ENCODE data around the gene KLK4.
"Not testable (repeated sequence)": the region's sequence is repeated elsewhere in the genome, so short reads cannot be mapped to it uniquely, and the experiment has no call there.

The KLK4 gene

GRCh38 chr19:50912727-50913716 lies 1.8 kb upstream of the KLK4 start:
- DNase-seq, result no peak

- no peak for DNase-seq
Measured at GRCh38 chr19:50912102-50912599, 956 bp upstream of the KLK4 start.

GRCh38 chr19:50910722-50911121 lies 473 bp downstream of the KLK4 start:
- no peak for DNase-seq

- DNase-seq, result peak; percentile 10
Measured at GRCh38 chr19:50909240-50910070, 1.7 kb downstream of the KLK4 start.

GRCh38 chr19:50908336-50908735 lies 2.9 kb downstream of the KLK4 start:
- no peak for DNase-seq

GRCh38 chr19:50906217-50906616 lies 5.0 kb downstream of the KLK4 start:
- no peak for DNase-seq

- no peak for DNase-seq
Measured at GRCh38 chr19:50902640-50903039, 8.6 kb downstream of the KLK4 start.

- DNase-seq, result no peak
Measured at GRCh38 chr19:50899569-50899968, 11.6 kb downstream of the KLK4 start.

- DNase-seq, result no peak
Measured at GRCh38 chr19:50898018-50898417, 13.2 kb downstream of the KLK4 start.

GRCh38 chr19:50897612-50898011 lies 13.6 kb downstream of the KLK4 start:
- DNase-seq, result no peak

- no peak for DNase-seq
Measured at GRCh38 chr19:50897191-50897607, 14.0 kb downstream of the KLK4 start.

GRCh38 chr19:50896591-50897190 lies 14.5 kb downstream of the KLK4 start:
- peak; percentile 10 for DNase-seq

GRCh38 chr19:50896089-50896590 lies 15.1 kb downstream of the KLK4 start:
- DNase-seq, result not testable (repeated sequence)

GRCh38 chr19:50894478-50895356 lies 16.5 kb downstream of the KLK4 start:
- no peak for DNase-seq

GRCh38 chr19:50893047-50893736 lies 18.0 kb downstream of the KLK4 start:
- DNase-seq, result no peak

- DNase-seq, result no peak
Measured at GRCh38 chr19:50891253-50891625, 20.0 kb downstream of the KLK4 start.

GRCh38 chr19:50890422-50891252 lies 20.6 kb downstream of the KLK4 start:
- DNase-seq, result peak; percentile 57

GRCh38 chr19:50889638-50890037 lies 21.6 kb downstream of the KLK4 start:
- no peak for DNase-seq

- DNase-seq, result no peak
Measured at GRCh38 chr19:50882188-50882587, 29.0 kb downstream of the KLK4 start.

GRCh38 chr19:50880241-50880640 lies 31.0 kb downstream of the KLK4 start:
- no peak for DNase-seq
